ENCODE data around the gene FLOT1. TPM values are rescaled to one million over a fixed set of nuclear protein-coding genes. Genes with fewer than 3 reads are reported as not detected.

The FLOT1 gene
- total and polyA plus RNA-seq, 2 of the 13 experiments (the other 11 are each of a cell fraction or from before 2014, with no cell fraction given), result 82.3 to 130 TPM

GRCh38 chr6:30741063-30741779 lies 1.3 kb downstream of the FLOT1 start (continued):
- TF ChIP-seq ZNF276 (CRISPR knock-in tag; IDR thresholded peaks at IDR 0.05; ENCODE audit: low read depth) (0 out of 2 replicates have a peak, but pooled peaks have one; percentile 12), DMTF1 (CRISPR knock-in tag; IDR thresholded peaks at IDR 0.05) (no peak), CHD4 (IDR thresholded peaks at IDR 0.05; ENCODE audit: borderline replicate concordance, low read length) (no peak), ZBTB2 (CRISPR knock-in tag; IDR thresholded peaks at IDR 0.05; ENCODE audit: low read depth) (0 out of 2 replicates have a peak, but pooled peaks have one; percentile 30), LBX2 (CRISPR knock-in tag; IDR thresholded peaks at IDR 0.05; ENCODE audit: borderline replicate concordance) (no peak), PAF1 (CRISPR knock-in tag; IDR thresholded peaks at IDR 0.05) (peak; percentile 11; the same call in 1 of the 2 replicates), ZNF512 (CRISPR knock-in tag; IDR thresholded peaks at IDR 0.05) (no peak), ZKSCAN8 (CRISPR knock-in tag; IDR thresholded peaks at IDR 0.05; ENCODE audit: borderline replicate concordance) (0 out of 2 replicates have a peak, but pooled peaks have one; percentile 26), ZNF562 (CRISPR knock-in tag; IDR thresholded peaks at IDR 0.05; ENCODE audit: borderline replicate concordance) (0 out of 2 replicates have a peak, but pooled peaks have one; percentile 48), KAT8 (CRISPR knock-in tag; IDR thresholded peaks at IDR 0.05) (peak; percentile 2; the same call in 1 of the 2 replicates), CTCF (CRISPR knock-in tag; IDR thresholded peaks at IDR 0.05) (peak; percentile 45), ZNF382 (CRISPR knock-in tag; IDR thresholded peaks at IDR 0.05; ENCODE audit: borderline replicate concordance) (no peak)
